GM10266 (cell line): ENCODE results near the gene FAT1.
"Not testable (repeated sequence)": the region's sequence is repeated elsewhere in the genome, so short reads cannot be mapped to it uniquely, and the experiment has no call there.

Experiments used
- DNase-seq: peaks from one replicate; pipeline ENCODE4 v3.0.0; 2012; ENCODE audit errors: extremely low spot score
- CTCF ChIP-seq: IDR thresholded peaks from 2 replicates; pipeline ENCODE4 v1.5.1; 2012; ENCODE audit warnings: mild to moderate bottlenecking, low read depth; ENCODE audit not compliant: control insufficient read depth, insufficient read depth; ENCODE audit errors: missing control alignments

The FAT1 gene

DNA sequence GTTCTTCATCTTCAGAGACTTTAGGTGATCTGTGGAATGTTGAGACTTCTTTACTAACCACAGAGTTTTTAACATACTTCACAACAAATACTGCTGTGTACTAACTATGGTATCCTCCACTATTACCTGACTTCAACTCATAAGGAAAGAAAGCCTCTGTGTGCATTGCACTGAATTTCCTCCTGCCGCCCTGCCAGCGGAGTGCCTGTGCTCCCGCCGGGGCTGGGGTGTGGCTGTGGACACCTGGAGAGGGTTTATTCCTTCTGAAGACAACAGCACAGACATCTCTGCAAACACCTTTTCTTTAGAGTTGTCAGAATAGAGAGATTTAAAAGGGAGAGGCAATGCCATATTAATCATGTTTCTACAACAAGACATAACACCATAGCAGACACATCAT, 63.3 kb downstream of the FAT1 start:
- DNase-seq, result no peak
- no peak for TF ChIP-seq CTCF

GRCh38 chr4:186659935-186660334, 63.7 kb downstream of the FAT1 start:
- DNase-seq, result no peak
- TF ChIP-seq CTCF, result no peak

GRCh38 chr4:186659456-186659855, 64.2 kb downstream of the FAT1 start:
- DNase-seq, result not testable (repeated sequence)

GRCh38 chr4:186658657-186659056, 65.0 kb downstream of the FAT1 start:
- DNase-seq, result no peak
- no peak for TF ChIP-seq CTCF

- DNase-seq, result no peak
- TF ChIP-seq CTCF, result no peak
These were observed 65.9 kb downstream of the FAT1 start for GRCh38 chr4:186657764-186658163.

GRCh38 chr4:186653969-186654368, 69.7 kb downstream of the FAT1 start:
- no peak for DNase-seq
- TF ChIP-seq CTCF, result no peak

DNA sequence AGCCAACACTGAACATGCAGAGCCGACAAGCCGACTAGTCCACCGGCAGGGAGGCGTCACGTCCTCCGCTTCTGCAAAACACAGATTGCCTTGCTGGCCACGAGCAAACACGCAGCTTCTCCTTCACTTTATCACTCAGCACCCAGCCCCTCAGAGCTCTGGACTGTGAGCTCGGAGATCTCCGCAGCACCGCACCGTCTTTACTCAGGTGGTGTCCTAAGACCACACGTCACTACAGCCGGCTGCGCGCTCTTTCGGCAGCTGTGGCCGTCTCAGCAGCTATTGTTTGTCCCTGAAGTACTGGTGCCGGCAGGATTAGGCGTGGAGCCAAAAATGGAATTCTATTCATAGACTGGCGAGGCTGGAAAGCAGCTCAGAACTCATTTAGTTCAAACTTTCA, 72.0 kb downstream of the FAT1 start:
- no peak for DNase-seq
- TF ChIP-seq CTCF, result no peak

DNA sequence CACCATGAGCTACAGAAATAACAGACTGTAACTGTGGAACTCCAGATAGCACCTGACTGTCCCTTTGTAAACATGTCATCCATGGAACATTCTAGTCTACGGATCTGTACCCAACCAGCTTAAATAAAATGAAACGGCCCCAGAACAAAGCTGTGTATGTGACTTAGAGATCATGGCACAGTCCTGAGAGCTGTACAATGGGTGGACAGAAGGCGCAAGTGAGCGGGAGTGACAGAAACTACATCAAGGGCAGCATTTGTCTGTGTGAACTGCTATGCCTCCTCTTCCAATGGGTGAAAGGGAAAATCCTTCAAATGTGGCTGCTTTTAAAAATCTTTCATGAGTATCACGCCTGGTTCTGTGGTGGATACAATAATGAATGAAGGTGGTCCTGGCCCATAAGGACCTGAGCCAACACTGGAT, 72.5 kb downstream of the FAT1 start:
- no peak for TF ChIP-seq CTCF
- DNase-seq, result no peak
